Thyroid gland (tissue), 4 donors: ENCODE measurements around the gene INTS11. TPM values are rescaled to one million over a fixed set of nuclear protein-coding genes. Genes with fewer than 3 reads are reported as not detected.
A peak's percentile ranks its signal among the peaks of the same experiment; 100 is the strongest.

Experiments
- DNase-seq, 2 donors: peaks; one replicate each; pipeline ENCODE4 v3.0.0-alpha.2; 2019
- H3K27ac ChIP-seq, 3 donors: fragments of 200-600 bp; sonication (generic); 1 replicate in 2 of 3; 2 replicates in 1 of 3; pipeline ENCODE4 v1.5.1; 2016 to 2019; ENCODE audit warnings: mild to moderate bottlenecking in 1 of 3, moderate library complexity in 1 of 3
- H3K27me3 ChIP-seq: fragments of 200-600 bp; sonication (generic); one replicate; pipeline ENCODE4 v1.5.1; 2019
- H3K36me3 ChIP-seq, 2 donors: fragments of 200-600 bp; sonication (generic); one replicate each; pipeline ENCODE4 v1.5.1; 2016 to 2019
- H3K4me1 ChIP-seq, 2 donors: fragments of 200-600 bp; sonication (generic); one replicate each; pipeline ENCODE4 v1.5.1; 2017 to 2019
- H3K4me3 ChIP-seq, 3 donors: fragments of 200-600 bp; sonication (generic); replicated peaks in 1 of 3; 1 replicate in 2 of 3; 2 replicates in 1 of 3; pipeline ENCODE4 v1.5.1; 2016; ENCODE audit warnings: mild to moderate bottlenecking in 1 of 3
- H3K9me3 ChIP-seq: fragments of 200-600 bp; sonication (generic); one replicate; pipeline ENCODE4 v1.5.1; 2017
- CTCF ChIP-seq, 6 experiments: fragments of 200-600 bp in 3 of 6; fragments of 450-650 bp in 3 of 6; sonication (generic) in 3 of 6; IDR thresholded peaks; one replicate each; pipeline ENCODE4 v1.5.1; 2016 to 2019; ENCODE audit warnings: antibody characterized with exemption in 6 of 6, mild to moderate bottlenecking in 2 of 6, inconsistent platforms in 1 of 6, moderate library complexity in 1 of 6
- POLR2A ChIP-seq, 2 donors: fragments of 450-650 bp; IDR thresholded peaks; one replicate each; pipeline ENCODE4 v1.6.1; 2017; ENCODE audit warnings: antibody characterized with exemption in 2 of 2, mild to moderate bottlenecking in 2 of 2, moderate library complexity in 1 of 2
- WGBS, 2 donors: methylation state at CpG; one replicate each; pipeline ENCODE4 v1.1.5; 2017; 5-methylcytosine and 5-hydroxymethylcytosine counted together
- intact Hi-C: fragments of 100-400 bp; cut with DNase I; formaldehyde crosslinking; loops from one replicate; pipeline ENCODE4 v1.15.1; 2023
- total RNA-seq, 4 donors: library from RNA; depleted of rRNA; stranded (reverse); fragments of >200 nt; gene quantifications; one replicate each; pipeline ENCODE4 v1.2.3, GENCODE V29; 2016

Gene INTS11
- total RNA-seq, 4 donors from 2014 or later: 68.9 to 116 (median 94.7) TPM

DNA sequence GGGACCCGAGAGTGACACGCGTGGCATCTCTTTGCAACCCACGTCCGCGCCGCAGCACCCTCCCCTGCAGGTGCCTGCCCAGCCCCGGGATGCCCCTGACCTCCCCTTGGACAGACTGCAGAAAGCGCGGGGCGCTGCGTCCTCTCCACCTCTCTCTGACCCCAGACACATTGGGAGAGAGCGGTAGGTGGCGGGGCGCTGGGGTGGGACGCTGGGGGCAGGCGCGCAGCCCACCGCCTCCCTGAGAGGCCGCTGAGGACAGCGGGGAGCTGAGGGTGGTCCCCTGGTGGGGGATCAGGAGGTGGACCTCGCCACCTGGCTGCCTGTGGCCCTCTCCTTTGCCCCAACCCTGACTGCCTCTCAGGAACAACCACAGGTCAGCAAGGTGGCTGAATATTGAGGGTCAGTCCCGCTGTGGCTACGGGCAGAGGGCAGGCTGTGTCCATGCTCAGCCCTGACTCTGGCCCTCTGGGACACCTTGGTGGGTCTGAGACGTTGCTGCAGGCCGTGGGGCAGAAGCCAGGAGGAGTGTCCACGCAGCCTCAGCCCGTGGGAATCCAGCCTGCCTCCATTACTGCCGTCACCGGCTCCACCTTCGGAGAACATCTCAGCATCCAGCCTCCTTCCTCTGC, 50.0 kb downstream of the INTS11 start:
- peak overlapping the region in 2 of 3 donors; percentile 44 to 47 for H3K27ac ChIP-seq
- no peak for TF ChIP-seq POLR2A (IDR thresholded peaks at IDR 0.05)
- no peak for TF ChIP-seq CTCF (IDR thresholded peaks at IDR 0.05)
- H3K27me3 ChIP-seq: no peaks in the 10 kb centered on the region
- intact Hi-C loops: loop anchor here (10.0 kb wide), 1 partner anchor 50 kb away; the partner anchor contains the start of genes CPTP and INTS11
- 25 to 36% methylated on average over 8 to 20 of the region's 31 CpGs for WGBS, 2 donors
- DNase-seq: no peak
- H3K4me1 ChIP-seq: peaks cover 29 to 34% of the 10 kb centered on the region in 2 donors
- no peaks in the 10 kb centered on the region for H3K36me3 ChIP-seq
- H3K9me3 ChIP-seq: no peaks in the 10 kb centered on the region
- peak overlapping the region; percentile 63 to 85 (median 79) for H3K4me3 ChIP-seq

GRCh38 chr1:1273512-1274298, 50.8 kb downstream of the INTS11 start, which contains the start of gene UBE2J2:
Gene UBE2J2, minus strand, starts transcription at chr1:1273854. Its CDS starts 5,862 bp downstream, at chr1:1267992.
- no peaks in the 10 kb centered on the region for H3K9me3 ChIP-seq
- intact Hi-C loops: loop anchor here (10.0 kb wide), 1 partner anchor 51 kb away; the partner anchor contains the start of genes CPTP and INTS11
- WGBS, 2 donors: 0% methylated on average over 1 to 18 of the region's 105 CpGs
- H3K27me3 ChIP-seq: no peaks in the 10 kb centered on the region
- TF ChIP-seq POLR2A (IDR thresholded peaks at IDR 0.05) (peak in 1 of 2 donors; percentile 74), CTCF (IDR thresholded peaks at IDR 0.05) (no peak)
- H3K36me3 ChIP-seq: no peaks in the 10 kb centered on the region
- peak; percentile 95 for DNase-seq
- peak within 1 kb of the TSS; percentile 79 to 98 (median 85) for H3K4me3 ChIP-seq
- H3K27ac ChIP-seq: peak within 1 kb of the TSS in 2 of 3 donors; percentile 45 to 47
- H3K4me1 ChIP-seq: peaks cover 29 to 34% of the 10 kb centered on the region in 2 donors

- WGBS, 2 donors: 0 to 5% methylated on average over 2 to 4 of the region's 31 CpGs
- H3K27ac ChIP-seq: peak overlapping the region in 2 of 3 donors; percentile 45 to 47
- no peak for DNase-seq
- no peaks in the 10 kb centered on the region for H3K36me3 ChIP-seq
- intact Hi-C loops: loop anchor here (10.0 kb wide), 1 partner anchor 52 kb away; the partner anchor contains the start of genes CPTP and INTS11
- no peaks in the 10 kb centered on the region for H3K27me3 ChIP-seq
- TF ChIP-seq CTCF (IDR thresholded peaks at IDR 0.05) (no peak), POLR2A (IDR thresholded peaks at IDR 0.05) (no peak)
- no peaks in the 10 kb centered on the region for H3K9me3 ChIP-seq
- H3K4me1 ChIP-seq: peaks cover 29 to 34% of the 10 kb centered on the region in 2 donors
- peak overlapping the region; percentile 79 to 98 (median 85) for H3K4me3 ChIP-seq
These were observed 51.3 kb downstream of the INTS11 start for GRCh38 chr1:1273209-1273511.

DNA sequence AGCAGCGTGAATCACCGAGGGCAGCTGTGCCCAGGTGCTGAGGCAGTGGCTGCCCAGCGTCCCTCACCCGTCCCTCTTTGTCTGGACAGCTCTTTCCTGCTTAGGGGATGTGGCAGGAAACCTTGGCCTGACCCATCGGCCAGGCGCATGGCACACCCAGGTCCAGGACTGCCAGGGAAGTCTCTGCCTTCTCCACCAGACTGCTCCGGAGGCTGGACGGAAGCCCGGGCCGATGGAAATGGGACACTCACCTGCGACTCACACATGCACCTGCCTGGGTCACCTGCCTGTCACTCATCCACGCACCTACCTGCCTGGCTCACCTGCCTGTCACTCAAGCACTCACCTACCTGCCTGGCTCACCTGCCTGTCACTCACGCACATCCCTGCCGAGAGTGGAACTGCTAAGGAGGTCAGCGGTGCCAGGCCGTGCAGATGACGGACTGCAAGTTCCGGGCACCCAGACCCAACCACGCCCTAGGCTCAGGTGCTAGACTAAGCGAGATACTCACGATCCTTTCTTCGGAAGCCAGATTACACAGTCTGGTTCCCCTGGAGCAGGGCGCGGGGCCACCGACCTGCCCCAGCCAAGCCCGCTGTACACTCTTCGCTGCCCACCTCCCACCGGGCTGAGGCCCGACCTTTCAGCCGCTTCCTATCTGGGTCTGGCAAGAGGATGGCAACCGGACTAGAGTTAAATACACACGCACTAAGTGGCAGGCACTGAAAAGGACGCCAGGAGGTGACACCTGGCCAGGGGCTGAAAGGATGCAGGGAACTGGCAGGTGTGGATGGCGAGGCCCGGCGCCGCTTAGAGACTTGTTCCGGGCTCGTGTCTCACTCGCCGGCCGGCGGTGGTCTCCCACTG, 51.9 kb downstream of the INTS11 start:
- Histone ChIP-seq H3K9me3 (no peaks in the 10 kb centered on the region), H3K27ac (peak overlapping the region in 1 of 3 donors; percentile 45), H3K27me3 (no peaks in the 10 kb centered on the region), H3K36me3 (peaks cover 0 to 3% of the 10 kb centered on the region in 2 donors), H3K4me1 (peaks cover 29 to 34% of the 10 kb centered on the region in 2 donors), H3K4me3 (peak overlapping the region; percentile 79 to 98 (median 85))
- 42 to 68% methylated on average over 17 to 35 of the region's 43 CpGs for WGBS, 2 donors
- no peak for TF ChIP-seq CTCF (IDR thresholded peaks at IDR 0.05)
- no peak for TF ChIP-seq POLR2A (IDR thresholded peaks at IDR 0.05)
- no peak for DNase-seq
- intact Hi-C loops: loop anchor here (10.0 kb wide), 1 partner anchor 52 kb away; the partner anchor contains the start of genes CPTP and INTS11
